SKM-1 treated with dmso at 0.1 percent for 144 hours (cell line): Measurements from ENCODE around the gene TACC3.
"Not testable (repeated sequence)": the region's sequence is repeated elsewhere in the genome, so short reads cannot be mapped to it uniquely, and the experiment has no call there.

Experiments
- DNase-seq: peaks from one replicate; lab custom pipeline; 2025; ENCODE audit not compliant: unreplicated experiment; lab: John Stamatoyannopoulos, UW

TACC3 gene

GRCh38 chr4:1701671-1702070 is 19.6 kb upstream of the TACC3 start:
- not testable (repeated sequence) for DNase-seq

DNA sequence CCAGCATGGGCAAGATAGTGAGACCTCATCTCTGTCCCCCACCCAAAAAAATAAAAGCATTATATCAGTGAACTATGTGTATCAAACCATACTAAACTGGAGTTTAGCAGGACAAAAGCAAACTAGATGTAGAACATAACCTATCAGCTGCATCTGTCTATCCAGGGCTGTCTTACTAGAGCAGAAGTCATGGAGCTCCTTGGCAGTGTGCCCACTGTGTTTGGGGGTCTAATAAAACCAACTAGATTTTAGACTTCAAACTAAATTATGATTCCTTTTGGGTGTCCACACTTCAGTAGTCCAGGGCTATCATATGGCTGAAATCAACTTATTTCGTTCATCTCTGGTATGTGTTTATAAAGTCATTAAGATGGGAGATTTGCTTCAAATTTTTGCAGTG is 17.5 kb upstream of the TACC3 start:
- DNase-seq: no peak

DNA sequence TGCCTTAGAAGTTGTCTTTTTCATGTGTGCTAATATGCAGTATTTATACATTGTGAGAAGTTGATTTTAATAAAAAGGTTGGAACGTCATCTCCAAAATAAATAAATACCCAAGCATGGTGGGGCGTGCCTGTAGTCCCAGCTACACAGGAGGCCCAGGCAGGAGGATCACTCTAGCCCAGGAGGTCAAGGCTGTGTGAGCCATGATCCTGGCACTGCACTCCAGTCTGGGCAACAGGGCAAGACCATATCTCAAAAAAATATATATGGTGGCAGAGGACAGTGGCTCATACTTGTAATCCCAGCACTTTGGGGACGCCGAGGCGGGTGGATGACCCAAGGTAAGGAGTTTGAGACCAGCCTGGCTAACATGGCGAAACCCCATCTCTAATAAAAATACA is 15.6 kb upstream of the TACC3 start:
- no peak for DNase-seq

GRCh38 chr4:1706358-1706757 is 15.0 kb upstream of the TACC3 start:
- no peak for DNase-seq

GRCh38 chr4:1708581-1708980 is 12.7 kb upstream of the TACC3 start:
- DNase-seq: no peak

DNA sequence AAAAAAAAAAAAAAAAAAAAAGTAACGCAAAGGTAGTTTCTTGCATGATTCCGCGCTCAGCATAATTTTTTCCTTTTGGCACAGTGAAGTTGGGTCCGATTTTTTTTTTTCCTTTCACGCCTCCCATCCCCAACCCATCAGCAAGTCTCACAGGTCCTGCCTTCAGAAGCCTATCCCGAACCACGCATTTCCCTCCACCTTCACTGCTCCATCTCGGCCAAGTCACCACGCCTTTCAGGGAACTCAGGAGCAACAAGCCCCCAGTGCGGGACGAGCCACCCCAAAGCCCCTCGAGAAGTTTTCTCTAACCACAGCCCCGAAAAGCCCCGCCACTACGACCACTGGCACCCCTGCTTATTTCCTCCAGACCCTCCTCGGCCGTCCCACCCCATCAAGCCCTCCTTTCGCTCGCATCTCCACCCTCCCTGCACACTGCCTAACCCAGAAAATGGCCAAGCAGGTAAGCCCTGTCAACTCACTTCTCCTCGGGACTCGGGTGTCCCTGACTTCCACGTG is 10.2 kb upstream of the TACC3 start:
- no peak for DNase-seq

- DNase-seq: no peak
Observed at GRCh38 chr4:1711571-1712215, 9.6 kb upstream of the TACC3 start.

GRCh38 chr4:1712216-1713002 is 8.9 kb upstream of the TACC3 start, which contains the start of gene SLBP:
Gene SLBP, minus strand, starts transcription at chr4:1712319. Its CDS starts 131 bp downstream, at chr4:1712188.
- DNase-seq: peak; percentile 99

- no peak for DNase-seq
Observed at GRCh38 chr4:1713003-1713851, 8.1 kb upstream of the TACC3 start.

- DNase-seq: no peak
Observed at GRCh38 chr4:1714303-1715001, 6.9 kb upstream of the TACC3 start.

DNA sequence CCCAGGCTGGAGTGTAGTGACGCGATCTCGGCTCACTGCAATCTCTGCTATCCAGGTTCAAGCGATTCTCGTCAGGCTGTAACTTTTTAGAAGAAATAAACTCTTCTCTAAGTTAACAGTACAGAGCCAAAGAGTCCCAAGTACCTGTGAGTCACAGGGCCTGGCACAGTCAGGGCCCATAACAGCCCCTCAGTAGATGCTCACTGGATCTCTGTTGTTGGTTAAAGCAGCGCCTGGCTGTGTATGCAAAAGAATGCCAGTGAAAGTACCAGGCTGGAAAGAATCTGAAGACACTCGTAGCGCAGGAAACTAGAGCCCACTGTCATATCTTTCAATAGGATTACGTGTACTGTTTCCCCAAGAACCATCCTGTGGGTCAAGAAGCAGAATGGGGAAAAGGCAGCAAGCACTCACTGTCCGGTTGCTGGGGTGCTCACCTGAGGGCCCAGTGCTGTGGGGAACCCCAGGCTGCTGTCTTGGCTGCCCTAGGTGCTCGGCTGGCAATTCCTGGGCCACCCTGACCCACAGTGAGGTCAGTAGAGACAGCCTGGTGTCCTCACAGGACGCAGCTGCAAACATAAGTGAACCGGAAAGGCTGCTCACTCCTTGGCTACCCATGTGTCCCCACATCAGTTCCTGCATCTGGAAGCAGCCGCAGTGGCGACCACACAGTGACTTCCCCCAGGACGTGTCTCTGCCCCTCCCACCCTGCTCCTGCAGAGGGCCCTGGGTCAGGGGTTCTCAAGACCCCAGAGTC is 6.1 kb upstream of the TACC3 start:
- DNase-seq: no peak

DNA sequence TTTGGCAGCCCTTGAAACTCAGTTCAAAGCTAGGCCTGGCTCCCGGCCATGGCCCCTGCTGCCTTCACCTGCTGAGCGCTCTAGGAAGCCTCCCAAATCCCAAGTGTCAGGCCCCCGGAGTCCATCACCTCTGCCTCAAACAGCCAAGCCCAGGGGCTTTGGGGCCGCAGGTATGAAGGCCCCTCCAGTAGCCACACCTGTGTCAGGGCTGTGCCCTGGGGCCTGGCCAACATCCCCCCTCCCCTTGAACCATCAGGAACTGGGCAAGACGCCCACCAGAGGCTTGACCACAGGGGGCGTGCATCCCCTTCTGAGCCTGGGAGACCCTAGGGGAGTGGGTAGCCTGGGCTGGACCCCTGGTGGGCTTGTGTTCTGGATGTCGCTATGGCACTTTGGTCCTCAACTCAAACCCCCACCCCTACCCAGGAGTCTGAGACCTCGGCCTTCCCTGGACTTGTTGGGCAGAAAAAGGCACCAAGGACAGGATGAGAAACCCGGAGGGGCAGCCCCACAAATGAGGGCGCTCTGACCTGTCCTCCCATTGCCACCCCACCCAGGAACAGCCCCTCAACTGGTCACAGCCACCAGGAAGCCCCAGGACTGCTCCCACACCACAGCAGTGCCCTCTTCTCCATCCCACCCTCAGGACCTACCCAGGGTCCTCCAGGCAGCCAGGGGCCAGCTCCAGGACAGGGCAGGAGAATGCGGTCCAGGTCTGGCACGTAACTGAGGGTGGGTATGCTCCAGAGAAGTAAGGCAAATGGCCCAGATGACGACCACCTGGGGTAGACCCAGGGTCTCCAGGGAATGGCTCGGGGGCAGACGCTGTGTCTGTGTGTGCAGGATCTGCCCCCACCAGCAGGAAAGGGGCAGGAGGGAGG is 5.0 kb upstream of the TACC3 start:
- DNase-seq: no peak

GRCh38 chr4:1717129-1718094 is 3.9 kb upstream of the TACC3 start:
- no peak for DNase-seq

- DNase-seq: no peak
Observed at GRCh38 chr4:1718095-1718850, 3.0 kb upstream of the TACC3 start.

- DNase-seq: peak; percentile 27
Observed at GRCh38 chr4:1720163-1720983, 948 bp upstream of the TACC3 start.
